Neuron (in vitro differentiated cells): ENCODE measurements around the gene NPHP4.

Experiments used
- H2AFZ ChIP-seq: one replicate; pipeline ENCODE4 v1.6.1; 2013; ENCODE audit warnings: low read depth, mild to moderate bottlenecking, inconsistent platforms, low read length, moderate library complexity
- H3K27me3 ChIP-seq: one replicate; pipeline ENCODE4 v1.6.1; 2013; ENCODE audit warnings: low read length; ENCODE audit not compliant: insufficient read depth
- H3K36me3 ChIP-seq: one replicate; pipeline ENCODE4 v1.6.1; 2013; ENCODE audit warnings: low read length; ENCODE audit not compliant: insufficient read depth
- H3K4me1 ChIP-seq: one replicate; pipeline ENCODE4 v1.6.1; 2013; ENCODE audit warnings: low read length; ENCODE audit not compliant: insufficient read depth
- H3K4me3 ChIP-seq: 2 replicates; pipeline ENCODE4 v1.5.1; 2013; ENCODE audit warnings: mild to moderate bottlenecking, low read length, moderate library complexity
- H3K9me3 ChIP-seq: one replicate; pipeline ENCODE4 v1.6.1; 2013; ENCODE audit warnings: low read length

NPHP4 gene

DNA sequence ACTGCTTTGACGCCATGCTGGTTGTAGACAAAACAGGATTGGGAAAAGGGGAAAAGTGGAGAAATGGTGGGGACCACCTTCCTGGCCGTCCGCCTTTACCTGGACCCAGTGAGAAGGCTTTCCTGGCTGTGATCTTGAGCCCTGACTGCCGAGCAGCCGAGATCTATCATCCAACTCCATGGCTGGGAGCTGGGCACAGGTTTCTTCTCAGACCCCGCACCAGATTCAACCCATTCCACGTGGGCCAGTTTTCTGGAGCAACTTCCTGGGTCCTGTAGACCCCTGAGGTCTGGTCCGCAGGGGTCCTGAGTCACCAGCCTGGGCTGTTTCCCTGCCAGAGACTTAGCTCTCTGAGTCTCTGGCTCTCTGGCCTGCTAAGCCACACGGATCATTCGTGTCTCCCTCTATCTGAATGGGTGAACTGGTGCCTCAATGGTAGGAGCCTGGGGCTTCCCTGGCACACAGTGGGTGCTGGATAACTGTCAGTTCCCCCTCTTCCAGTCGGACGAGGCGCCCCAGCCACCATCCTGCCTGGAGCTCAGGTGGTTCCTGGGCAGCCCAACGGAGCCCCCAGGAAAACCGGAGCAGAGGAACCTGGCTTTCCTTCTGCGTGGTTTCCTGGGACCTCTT lies 4.5 kb upstream of the NPHP4 start:
- Histone ChIP-seq H3K36me3 (no peaks in the 10 kb centered on the region), H2AFZ (no peak overlapping the region), H3K9me3 (no peaks in the 10 kb centered on the region), H3K4me1 (peaks cover 28% of the 10 kb centered on the region), H3K27me3 (no peaks in the 10 kb centered on the region), H3K4me3 (no peak overlapping the region)

DNA sequence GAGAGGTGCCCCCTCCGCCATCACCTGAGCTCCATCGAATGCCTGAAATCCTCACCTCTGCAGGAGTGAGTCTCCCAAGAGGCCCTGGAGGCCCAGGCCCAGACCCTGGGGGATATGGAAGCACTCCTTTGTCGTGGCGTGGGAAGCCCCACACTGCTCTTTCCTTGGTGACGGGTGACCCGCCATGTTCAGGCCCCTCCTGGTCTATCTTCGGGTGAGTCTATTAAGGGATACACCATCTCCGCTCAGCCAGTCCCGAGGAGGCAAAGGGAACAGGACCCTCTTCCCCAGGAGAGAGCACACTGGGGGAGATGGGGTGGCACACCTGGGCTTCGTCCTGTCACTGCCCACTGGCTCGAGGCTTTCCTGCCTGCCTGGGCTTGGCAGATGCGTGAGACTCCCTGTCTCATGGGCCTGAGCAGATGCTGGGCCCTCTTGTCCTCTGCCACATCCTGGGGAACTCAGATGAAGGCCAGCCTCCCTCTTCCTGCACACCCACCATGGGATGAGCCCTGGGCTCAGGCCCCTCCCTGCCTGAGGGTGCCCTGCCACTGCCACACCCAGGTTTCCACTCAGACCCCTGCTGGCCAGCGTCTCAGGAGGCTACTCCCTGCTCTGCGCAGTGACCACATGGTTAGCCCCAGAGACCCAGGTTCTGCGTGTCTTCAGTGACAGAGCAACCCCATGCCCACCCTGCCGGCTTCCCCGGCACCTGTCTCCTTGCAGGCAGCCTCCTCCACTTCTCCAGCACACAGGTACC lies 3.8 kb upstream of the NPHP4 start:
- Histone ChIP-seq H3K36me3 (no peaks in the 10 kb centered on the region), H3K4me3 (no peak overlapping the region), H2AFZ (no peak overlapping the region), H3K4me1 (peaks cover 31% of the 10 kb centered on the region), H3K27me3 (no peaks in the 10 kb centered on the region), H3K9me3 (no peaks in the 10 kb centered on the region)

DNA sequence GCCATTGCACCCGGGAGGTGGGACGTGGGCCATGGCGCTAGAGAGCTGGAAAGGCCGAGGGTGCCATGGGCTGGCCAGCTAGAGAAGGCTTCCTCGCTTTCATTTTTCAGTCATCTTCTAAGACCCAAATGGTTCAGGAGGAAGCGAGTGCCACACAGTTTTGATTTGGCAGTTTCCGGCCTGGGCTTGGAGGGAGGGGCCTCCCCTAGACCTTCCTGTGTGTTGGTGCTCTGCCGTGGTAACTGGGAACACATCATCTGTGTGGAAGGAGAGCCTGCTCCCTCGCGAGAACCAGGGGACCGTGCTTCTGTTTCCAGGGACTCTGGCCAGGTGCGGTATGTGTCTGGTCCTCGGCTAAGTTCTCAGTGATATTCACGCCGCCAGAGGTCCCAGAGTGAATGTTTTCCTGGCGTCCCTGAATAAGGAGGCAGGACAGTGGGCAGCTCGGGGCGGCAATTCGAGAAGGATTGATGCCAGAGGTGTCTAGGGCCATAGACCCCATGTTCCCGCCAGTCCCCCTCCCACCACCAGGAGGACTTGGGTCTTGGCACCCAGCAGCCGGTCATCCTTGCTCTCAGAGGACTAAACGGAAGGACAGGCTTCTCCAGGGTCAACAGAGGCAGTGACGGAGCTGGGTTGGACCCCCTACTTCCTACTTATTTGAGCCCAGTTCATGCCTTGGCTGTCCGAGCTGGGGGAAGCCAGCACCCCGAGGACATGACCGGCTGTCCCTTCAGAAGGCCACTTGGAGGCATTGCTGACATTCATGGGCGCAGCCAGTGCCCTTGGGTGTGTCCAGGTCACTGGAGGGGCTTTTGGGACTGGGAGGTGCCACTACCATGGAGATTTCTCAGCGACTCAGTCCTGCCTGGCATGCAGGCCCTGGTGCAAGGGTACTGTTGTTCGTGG lies 2.7 kb upstream of the NPHP4 start:
- H2AFZ ChIP-seq, result no peak overlapping the region
- H3K27me3 ChIP-seq, result no peaks in the 10 kb centered on the region
- peaks cover 32% of the 10 kb centered on the region for H3K4me1 ChIP-seq
- no peaks in the 10 kb centered on the region for H3K9me3 ChIP-seq
- H3K36me3 ChIP-seq, result peaks cover under 1% of the 10 kb centered on the region
- no peak overlapping the region for H3K4me3 ChIP-seq

DNA sequence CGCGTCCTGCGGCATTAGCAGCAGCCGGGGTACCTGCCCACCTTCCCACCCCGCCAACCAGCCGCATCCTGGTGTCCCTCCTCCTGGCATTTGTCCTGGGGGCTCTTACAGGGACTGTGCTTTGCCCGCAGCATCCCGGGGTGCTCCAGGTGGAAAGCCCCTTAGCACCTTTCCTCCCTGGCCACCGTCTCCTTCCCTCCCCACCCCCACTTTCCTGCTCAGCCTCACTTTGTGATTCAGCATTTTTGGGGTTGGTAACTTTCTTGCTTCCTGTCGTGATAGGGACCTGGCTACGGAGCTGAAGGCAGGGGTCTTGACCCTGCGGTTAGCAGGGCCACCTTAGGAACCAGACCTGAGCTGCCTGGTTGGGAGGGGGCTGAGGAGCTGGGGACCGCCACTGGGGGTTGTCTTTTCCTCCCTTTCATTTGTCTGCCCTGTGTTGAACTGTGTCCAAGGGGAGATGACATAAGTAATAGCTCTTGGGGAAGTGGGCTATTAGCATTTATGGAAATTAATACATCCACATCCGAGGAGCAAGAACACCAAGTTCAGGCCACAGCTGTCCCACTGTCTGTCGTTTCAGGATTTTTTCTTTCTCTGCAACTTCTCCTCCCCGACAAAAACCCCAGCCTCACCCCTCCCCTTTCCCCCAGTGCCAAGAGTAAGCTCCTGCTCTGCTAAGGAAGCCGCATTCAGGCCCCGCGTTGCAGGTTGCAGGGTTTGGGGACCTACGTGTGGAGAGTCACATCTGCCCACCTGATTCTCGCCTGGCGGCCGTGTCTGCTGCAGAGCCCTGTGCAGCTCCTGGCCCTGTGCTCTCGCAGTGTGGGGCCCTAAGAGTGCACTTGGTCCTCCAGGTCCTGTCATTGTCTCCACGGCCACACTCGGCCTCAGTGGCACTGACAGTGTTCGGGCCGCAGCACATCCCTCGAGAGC lies 1.6 kb upstream of the NPHP4 start:
- no peaks in the 10 kb centered on the region for H3K27me3 ChIP-seq
- no peak overlapping the region for H2AFZ ChIP-seq
- no peaks in the 10 kb centered on the region for H3K9me3 ChIP-seq
- H3K4me3 ChIP-seq, result peak overlapping the region; percentile 61
- H3K36me3 ChIP-seq, result peaks cover 5% of the 10 kb centered on the region
- H3K4me1 ChIP-seq, result peaks cover 30% of the 10 kb centered on the region

DNA sequence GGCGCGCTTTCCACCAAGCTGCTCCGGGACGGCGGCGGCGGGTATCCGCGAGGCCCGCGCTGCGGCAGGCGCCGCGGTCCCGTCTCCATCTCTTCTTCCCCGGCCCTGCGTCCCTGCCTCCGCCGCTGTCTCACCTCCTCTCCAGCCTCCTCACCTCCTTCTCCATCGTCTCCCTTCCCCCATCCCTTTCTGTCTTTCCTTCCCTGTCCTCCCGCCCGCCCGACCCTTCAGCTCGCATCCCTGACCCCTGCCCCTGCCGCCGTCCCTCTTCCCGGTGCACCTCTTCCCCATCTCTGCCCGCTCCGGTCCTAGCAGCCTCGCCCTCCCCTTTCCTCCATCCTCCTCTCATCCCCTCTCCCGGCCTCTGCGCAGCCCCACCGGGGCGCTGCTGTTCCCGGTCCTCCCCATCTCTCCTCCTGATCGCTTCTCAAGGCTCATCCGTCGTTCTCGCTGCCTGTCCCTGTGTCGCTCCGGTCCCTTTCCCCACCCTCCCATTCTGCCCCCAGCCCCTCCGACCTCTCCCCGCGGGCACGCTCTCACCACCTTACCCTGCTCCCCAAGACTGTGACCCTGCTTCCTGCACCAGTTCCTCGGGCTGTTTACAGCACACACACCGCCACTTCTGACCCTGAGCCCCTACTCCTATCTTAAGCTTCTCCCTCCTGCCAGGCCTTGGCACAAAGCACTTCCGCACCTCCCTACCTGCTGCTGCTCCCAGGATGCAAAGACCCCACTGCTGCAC lies 760 bp upstream of the NPHP4 start:
- Histone ChIP-seq H3K36me3 (peaks cover 5% of the 10 kb centered on the region), H2AFZ (no peak overlapping the region), H3K4me3 (peak overlapping the region; percentile 61), H3K27me3 (no peaks in the 10 kb centered on the region), H3K9me3 (no peaks in the 10 kb centered on the region), H3K4me1 (peaks cover 30% of the 10 kb centered on the region)

DNA sequence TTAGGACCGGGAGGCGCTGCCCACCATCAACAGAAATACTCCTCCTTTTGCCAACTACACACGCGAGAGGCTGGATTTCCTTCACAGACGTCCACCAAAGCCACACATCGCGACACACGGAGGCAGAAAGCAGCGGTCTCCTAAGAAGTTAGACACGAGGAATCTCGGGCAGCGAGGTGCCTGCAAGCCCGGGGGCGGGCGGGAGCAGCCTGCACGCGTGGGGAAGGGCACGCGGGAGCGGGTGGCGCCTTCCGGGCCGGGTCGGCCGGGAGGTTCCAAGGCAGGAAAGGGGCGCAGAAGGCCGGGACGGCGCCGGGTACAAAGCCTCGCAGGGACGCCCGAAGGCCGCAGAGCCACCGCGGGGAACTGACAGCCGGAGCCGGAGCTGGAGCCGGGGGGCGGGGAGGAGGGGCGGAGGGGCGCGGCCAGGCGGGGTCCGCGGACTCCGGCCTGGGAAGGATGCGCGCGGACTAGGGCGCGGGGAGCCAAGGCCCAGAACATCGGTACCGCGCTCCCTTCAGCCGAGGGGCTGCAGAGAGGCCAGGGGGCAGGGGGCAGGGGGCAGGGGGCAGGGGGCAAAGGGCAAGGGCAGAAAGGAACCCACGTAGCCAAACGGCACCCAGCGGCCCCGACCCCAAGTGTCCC lies 722 bp downstream of the NPHP4 start:
- Histone ChIP-seq H3K27me3 (no peaks in the 10 kb centered on the region), H3K9me3 (no peaks in the 10 kb centered on the region), H3K36me3 (peaks cover 5% of the 10 kb centered on the region), H2AFZ (peak overlapping the region; percentile 55), H3K4me3 (peak overlapping the region; percentile 61), H3K4me1 (peaks cover 30% of the 10 kb centered on the region)

DNA sequence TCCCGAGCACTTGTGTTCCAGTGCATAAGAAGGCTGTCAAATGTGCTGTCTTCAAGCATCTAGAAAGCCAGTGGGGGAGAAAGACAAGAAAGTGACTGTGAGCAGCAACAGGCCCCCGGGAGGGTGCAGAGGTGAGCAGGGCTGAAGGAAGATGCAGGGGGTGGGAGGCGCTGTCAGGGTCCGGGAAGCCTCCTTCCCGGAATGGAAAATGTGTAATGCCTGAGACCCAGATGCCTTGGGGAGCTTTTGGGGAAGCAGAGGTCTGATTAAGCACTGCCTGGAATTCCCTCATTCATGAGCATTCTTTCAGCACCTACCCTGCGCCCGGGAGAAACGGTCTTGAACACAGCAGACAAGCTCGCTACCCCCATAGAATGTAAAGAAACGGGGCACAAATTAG lies 1.3 kb downstream of the NPHP4 start:
- H3K36me3 ChIP-seq, result peaks cover 9% of the 10 kb centered on the region
- H3K9me3 ChIP-seq, result no peaks in the 10 kb centered on the region
- no peak overlapping the region for H2AFZ ChIP-seq
- H3K4me3 ChIP-seq, result peak overlapping the region; percentile 61
- no peaks in the 10 kb centered on the region for H3K27me3 ChIP-seq
- H3K4me1 ChIP-seq, result peaks cover 30% of the 10 kb centered on the region

DNA sequence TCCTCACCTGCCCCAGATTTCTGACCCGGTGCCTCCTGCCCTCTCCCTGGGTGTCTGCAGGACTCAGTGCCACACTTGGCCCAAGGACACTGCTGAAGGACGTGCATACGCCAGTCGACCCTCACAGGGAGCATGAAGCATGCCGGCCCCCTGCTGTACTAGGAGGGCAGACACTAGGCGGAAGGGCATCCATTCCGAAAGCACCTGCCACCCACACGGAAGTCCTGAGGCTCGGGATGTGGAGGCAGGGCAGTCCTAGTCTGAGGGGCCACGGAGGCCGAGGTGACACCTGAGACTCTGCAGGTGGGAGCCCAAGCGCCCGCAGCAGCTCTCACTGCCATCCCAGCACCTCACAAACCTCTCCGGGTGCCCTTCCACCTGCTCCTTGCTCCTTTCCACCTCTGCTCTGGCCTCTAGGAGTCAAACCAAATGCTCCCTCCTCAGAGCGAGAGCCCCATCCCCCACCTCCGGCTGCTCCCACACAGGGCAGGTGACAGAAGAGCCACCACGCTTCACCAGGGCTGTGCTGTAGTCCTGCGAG lies 2.4 kb downstream of the NPHP4 start:
- peaks cover 19% of the 10 kb centered on the region for H3K36me3 ChIP-seq
- no peak overlapping the region for H3K4me3 ChIP-seq
- H3K4me1 ChIP-seq, result peaks cover 30% of the 10 kb centered on the region
- no peaks in the 10 kb centered on the region for H3K27me3 ChIP-seq
- H3K9me3 ChIP-seq, result no peaks in the 10 kb centered on the region
- no peak overlapping the region for H2AFZ ChIP-seq

DNA sequence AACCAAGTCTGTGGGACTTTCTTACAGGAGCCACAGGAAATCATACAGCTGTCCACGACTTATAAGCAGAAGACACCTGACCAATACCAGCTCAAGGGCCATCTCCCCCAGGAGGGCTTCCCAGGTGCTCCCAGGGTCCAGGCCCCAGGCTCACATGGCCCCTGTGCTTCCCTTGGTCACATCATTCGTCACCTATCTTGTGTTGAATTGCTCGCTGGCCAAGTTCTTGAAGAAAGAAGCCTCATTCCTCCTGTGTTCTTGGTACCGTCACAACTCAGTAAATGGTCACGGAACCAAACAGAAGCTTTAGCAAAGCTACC lies 3.0 kb downstream of the NPHP4 start:
- Histone ChIP-seq H3K9me3 (no peaks in the 10 kb centered on the region), H3K36me3 (peaks cover 24% of the 10 kb centered on the region), H3K4me3 (no peak overlapping the region), H3K4me1 (peaks cover 26% of the 10 kb centered on the region), H2AFZ (no peak overlapping the region), H3K27me3 (no peaks in the 10 kb centered on the region)

DNA sequence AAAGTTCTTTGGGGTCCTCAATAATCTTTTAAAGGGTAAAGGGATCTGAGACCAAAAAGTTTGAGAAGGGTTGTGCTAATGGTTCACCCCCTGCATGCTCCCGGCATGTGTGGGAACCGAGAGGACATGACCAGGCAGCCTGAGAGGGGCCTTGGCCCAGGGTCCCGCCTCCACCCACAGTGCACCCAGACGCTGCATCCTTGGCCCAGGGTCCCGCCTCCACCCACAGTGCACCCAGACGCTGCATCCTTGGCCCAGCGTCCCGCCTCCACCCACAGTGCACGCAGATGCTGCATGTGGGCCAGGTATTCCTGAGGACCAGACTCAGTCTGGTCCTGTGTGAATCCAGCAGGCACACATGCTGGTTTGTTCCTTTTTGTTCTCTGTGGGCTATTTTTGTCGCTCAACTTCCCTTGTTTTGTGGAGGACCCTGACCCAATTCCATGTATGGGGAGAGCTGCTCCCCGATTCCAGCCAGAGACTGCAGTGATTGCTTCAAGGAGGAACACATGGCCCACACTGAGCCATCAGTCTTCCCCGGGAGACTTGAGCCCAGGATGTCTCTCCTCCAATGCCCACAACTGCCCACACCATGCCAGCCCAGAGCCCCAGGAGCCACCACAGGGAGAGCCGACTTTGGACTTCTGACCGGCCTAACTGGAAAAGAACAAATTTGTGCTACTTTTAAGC lies 3.5 kb downstream of the NPHP4 start:
- Histone ChIP-seq H3K27me3 (no peaks in the 10 kb centered on the region), H3K4me1 (peaks cover 21% of the 10 kb centered on the region), H3K9me3 (no peaks in the 10 kb centered on the region), H3K4me3 (no peak overlapping the region), H2AFZ (no peak overlapping the region), H3K36me3 (peaks cover 29% of the 10 kb centered on the region)

DNA sequence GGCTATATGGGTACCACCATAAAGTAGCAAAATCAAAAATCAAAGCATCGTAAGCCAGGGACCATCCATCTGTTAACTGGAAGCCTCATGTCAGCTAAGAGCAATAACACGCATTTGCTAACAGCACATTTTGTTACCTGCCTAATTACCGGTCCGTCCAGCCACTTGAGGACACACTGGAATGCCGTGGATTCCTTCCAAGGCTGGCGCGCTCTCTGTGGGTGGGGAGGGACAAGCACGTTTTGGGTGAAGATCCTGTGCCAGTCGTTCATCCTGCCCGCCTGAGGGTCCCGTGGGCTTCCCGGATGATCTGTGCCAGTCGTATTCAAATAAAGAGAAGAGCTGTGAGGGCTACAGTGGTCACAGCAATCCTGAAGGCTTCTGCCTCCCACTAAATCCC lies 6.2 kb downstream of the NPHP4 start:
- H3K27me3 ChIP-seq, result no peaks in the 10 kb centered on the region
- peaks cover 39% of the 10 kb centered on the region for H3K36me3 ChIP-seq
- H3K4me1 ChIP-seq, result peaks cover 11% of the 10 kb centered on the region
- no peak overlapping the region for H2AFZ ChIP-seq
- no peaks in the 10 kb centered on the region for H3K9me3 ChIP-seq
- no peak overlapping the region for H3K4me3 ChIP-seq
